K562 (cell line): Measurements from ENCODE around the gene NIPA2. TPM values are rescaled to one million over a fixed set of nuclear protein-coding genes. Genes with fewer than 3 reads are reported as not detected.

Experiments used
- ATF3 ChIP-seq, 2 experiments: fragments of 450-650 bp in 1 of 2; sonication (generic) in 1 of 2; formaldehyde crosslinking in 1 of 2; IDR thresholded peaks in 1 of 2; conservative IDR thresholded peaks in 1 of 2; 2 replicates each; pipeline versions ENCODE4 v1.6.1 to v1.8.1; 2016 to 2023; ENCODE audit warnings: mild to moderate bottlenecking in 2 of 2, moderate library complexity in 2 of 2, inconsistent platforms in 1 of 2, missing genetic modification reagents in 1 of 2
- CHD2 ChIP-seq: IDR thresholded peaks from 2 replicates; pipeline ENCODE4 v1.6.1; 2011; ENCODE audit warnings: low read depth, low read length
- CTCF ChIP-seq, 3 experiments: IDR thresholded peaks in 2 of 3; conservative IDR thresholded peaks in 1 of 3; 2 replicates each; pipeline ENCODE4 v1.5.1; 2011 to 2012; ENCODE audit warnings: low read length in 3 of 3, mild to moderate bottlenecking in 3 of 3, control low read depth in 2 of 3, improper control_type of control experiment in 1 of 3, inconsistent platforms in 1 of 3, low read depth in 1 of 3, mixed read lengths in 1 of 3, moderate library complexity in 1 of 3; ENCODE audit not compliant: insufficient read depth in 2 of 3
- E2F8 ChIP-seq: fragments of 450-650 bp; IDR thresholded peaks from 2 replicates; pipeline ENCODE4 v1.7.1; 2018; ENCODE audit warnings: mild to moderate bottlenecking, low read depth; ENCODE audit not compliant: partially characterized antibody
- ESRRA ChIP-seq: fragments of 450-650 bp; IDR thresholded peaks from 2 replicates; pipeline ENCODE4 v1.6.1; 2014; ENCODE audit warnings: low read depth, mild to moderate bottlenecking, moderate library complexity, borderline replicate concordance
- HLTF ChIP-seq: fragments of 450-650 bp; IDR thresholded peaks from 2 replicates; pipeline ENCODE4 v1.6.1; 2016
- ZBTB40 ChIP-seq, 2 experiments: fragments of 450-650 bp in 1 of 2; sonication (generic) in 1 of 2; formaldehyde crosslinking in 1 of 2; IDR thresholded peaks; 2 replicates each; pipeline versions ENCODE4 v1.7.1 to v1.9.0; 2016 to 2022; ENCODE audit warnings: inconsistent platforms in 1 of 2, mild to moderate bottlenecking in 1 of 2, missing genetic modification reagents in 1 of 2
- ZBTB7A ChIP-seq: IDR thresholded peaks from 2 replicates; pipeline ENCODE4 v1.6.1; 2011; ENCODE audit warnings: low read depth, mild to moderate bottlenecking, low read length, moderate library complexity, borderline replicate concordance; ENCODE audit not compliant: control insufficient read depth
- ZNF174 ChIP-seq: fragments of 250-450 bp; sonication (Bioruptor Pico); IDR thresholded peaks from 2 replicates; pipeline ENCODE4 v1.4.0; 2020; ENCODE audit warnings: mild to moderate bottlenecking
- ZNF274 ChIP-seq: IDR thresholded peaks from 2 replicates; pipeline ENCODE4 v1.6.1; 2011; ENCODE audit warnings: low read depth, mild to moderate bottlenecking, low read length, moderate library complexity, borderline replicate concordance
- ZNF316 ChIP-seq: fragments of 450-650 bp; IDR thresholded peaks from 2 replicates; pipeline ENCODE4 v1.6.1; 2016
- ZNF785 ChIP-seq: fragments of 250-450 bp; sonication (Bioruptor Pico); IDR thresholded peaks from 2 replicates; pipeline ENCODE4 v1.4.0; 2020; ENCODE audit warnings: mild to moderate bottlenecking
- polyA plus RNA-seq, 8 experiments: library from polyadenylated mRNA; depleted of rRNA in 4 of 8; stranded (reverse) in 5 of 8; unstranded in 3 of 8; fragments of >200 nt; fragmentation: Nextera tagmentation in 2 of 8; fragmentation: Illumina TruSeq in 1 of 8; extraction: Ambion mirVana in 2 of 8; extraction: Trizol in 1 of 8; gene quantifications; 2 replicates each; pipeline versions ENCODE4 v1.2.1 to v1.2.3, GENCODE V29; 2011 to 2014; ENCODE audit warnings: inconsistent platforms in 1 of 8, missing spikeins in 1 of 8
- total RNA-seq, 7 experiments: library from RNA; depleted of rRNA in 6 of 7; stranded (reverse); fragments of >200 nt in 6 of 7; fragmentation: Illumina TruSeq in 2 of 7; extraction: Trizol in 2 of 7; gene quantifications; 2 replicates each; pipeline versions ENCODE4 v1.2.1 to v1.2.3, GENCODE V29; 2011 to 2021; ENCODE audit warnings: low replicate concordance in 1 of 7

NIPA2 gene
- total and polyA plus RNA-seq, 9 of the 15 experiments (the other 6 are each of a cell fraction or from before 2014, with no cell fraction given), result 18.7 to 107 (median 87.3) TPM

GRCh38 chr15:22902578-22902977 is 64.1 kb downstream of the NIPA2 start (continued):
- no peak for TF ChIP-seq ESRRA
- no peak for TF ChIP-seq E2F8
- TF ChIP-seq CHD2, result no peak
- no peak for TF ChIP-seq ZBTB7A
- no peak for TF ChIP-seq ZNF316
- TF ChIP-seq ZNF274, result no peak
- TF ChIP-seq ATF3 (IDR thresholded peaks at IDR 0.05), result peak; percentile 57
- TF ChIP-seq ATF3 (CRISPR knock-in tag; conservative IDR thresholded peaks at IDR 0.05), result no peak
- TF ChIP-seq ZBTB40 (IDR thresholded peaks at IDR 0.05), result no peak
- no peak for TF ChIP-seq ZBTB40 (CRISPR knock-in tag; IDR thresholded peaks at IDR 0.05)
- no peak for TF ChIP-seq ZNF174 (CRISPR knock-in tag)
- no peak for TF ChIP-seq HLTF
- peak in 1 of 3 experiments; percentile 20; a peak in 2 of 6 replicates for TF ChIP-seq CTCF (IDR thresholded peaks at IDR 0.05 in 2 of 3, conservative IDR thresholded peaks at IDR 0.05 in 1 of 3; ENCODE audit: insufficient read depth in 2 of 3, low read depth in 1 of 3, low read length in 3 of 3)
- no peak for TF ChIP-seq ZNF785 (CRISPR knock-in tag)
